Parathyroid adenoma (tissue), 2 donors: ENCODE measurements around the gene RNASET2.

Experiments
- H2AFZ ChIP-seq: fragments of 300-600 bp; sonication (generic); one replicate; pipeline ENCODE4 v1.7.0; 2017; ENCODE audit warnings: antibody characterized with exemption, mild to moderate bottlenecking
- H3K27ac ChIP-seq: fragments of 300-600 bp; sonication (generic); one replicate; pipeline ENCODE4 v1.7.0; 2017
- H3K27me3 ChIP-seq: fragments of 300-600 bp; sonication (generic); one replicate; pipeline ENCODE4 v1.7.0; 2017; ENCODE audit warnings: low read length; ENCODE audit not compliant: control insufficient read depth, insufficient read depth
- H3K36me3 ChIP-seq: fragments of 300-600 bp; sonication (generic); one replicate; pipeline ENCODE4 v1.7.0; 2017; ENCODE audit warnings: low read length; ENCODE audit not compliant: control insufficient read depth, insufficient read depth
- H3K4me1 ChIP-seq: fragments of 300-600 bp; sonication (generic); one replicate; pipeline ENCODE4 v1.7.0; 2017; ENCODE audit warnings: control low read depth
- H3K4me2 ChIP-seq: fragments of 300-600 bp; sonication (generic); one replicate; pipeline ENCODE4 v1.7.0; 2017; ENCODE audit warnings: low read length
- H3K4me3 ChIP-seq: fragments of 300-600 bp; sonication (generic); one replicate; pipeline ENCODE4 v1.7.0; 2017; ENCODE audit warnings: low read depth, low read length
- H3K79me2 ChIP-seq: fragments of 300-600 bp; sonication (generic); one replicate; pipeline ENCODE4 v1.7.0; 2017; ENCODE audit warnings: control low read depth
- H3K9ac ChIP-seq: fragments of 300-600 bp; sonication (generic); one replicate; pipeline ENCODE4 v1.7.0; 2017; ENCODE audit warnings: mild to moderate bottlenecking
- H3K9me3 ChIP-seq: fragments of 300-600 bp; sonication (generic); one replicate; pipeline ENCODE4 v1.7.0; 2017; ENCODE audit warnings: low read length; ENCODE audit not compliant: control insufficient read depth
- CTCF ChIP-seq: fragments of 300-600 bp; sonication (generic); IDR thresholded peaks from one replicate; pipeline ENCODE4 v1.7.0; 2017; ENCODE audit warnings: antibody characterized with exemption, mild to moderate bottlenecking
- donor health status: primary hyperparathyroidism.

Gene RNASET2

GRCh38 chr6:166907871-166908806 is 48.2 kb downstream of the RNASET2 start:
- no peaks in the 10 kb centered on the region for H3K9me3 ChIP-seq
- H3K4me2 ChIP-seq = no peak overlapping the region
- H3K27me3 ChIP-seq = no peaks in the 10 kb centered on the region
- H3K36me3 ChIP-seq = no peaks in the 10 kb centered on the region
- H3K9ac ChIP-seq = no peak overlapping the region
- TF ChIP-seq CTCF = no peak
- H3K4me1 ChIP-seq = peaks cover 9% of the 10 kb centered on the region
- H2AFZ ChIP-seq = peak overlapping the region; percentile 5
- H3K79me2 ChIP-seq = no peaks in the 10 kb centered on the region
- no peak overlapping the region for H3K4me3 ChIP-seq
- H3K27ac ChIP-seq = no peak overlapping the region

- Histone ChIP-seq H3K36me3 (no peaks in the 10 kb centered on the region), H3K4me2 (no peak overlapping the region), H3K9me3 (no peaks in the 10 kb centered on the region), H3K4me3 (no peak overlapping the region), H2AFZ (no peak overlapping the region), H3K9ac (no peak overlapping the region), H3K27ac (no peak overlapping the region), H3K27me3 (no peaks in the 10 kb centered on the region), H3K79me2 (no peaks in the 10 kb centered on the region), H3K4me1 (peaks cover 9% of the 10 kb centered on the region)
- no peak for TF ChIP-seq CTCF
These were observed 48.9 kb downstream of the RNASET2 start for GRCh38 chr6:166907373-166907841.

GRCh38 chr6:166906376-166907044 is 49.8 kb downstream of the RNASET2 start:
- Histone ChIP-seq H2AFZ (no peak overlapping the region), H3K4me2 (no peak overlapping the region), H3K4me3 (no peak overlapping the region), H3K4me1 (peaks cover 9% of the 10 kb centered on the region), H3K79me2 (no peaks in the 10 kb centered on the region), H3K27me3 (no peaks in the 10 kb centered on the region), H3K27ac (no peak overlapping the region), H3K9me3 (no peaks in the 10 kb centered on the region), H3K9ac (no peak overlapping the region), H3K36me3 (no peaks in the 10 kb centered on the region)
- TF ChIP-seq CTCF = no peak

GRCh38 chr6:166905505-166906134 is 50.7 kb downstream of the RNASET2 start:
- H3K36me3 ChIP-seq = no peaks in the 10 kb centered on the region
- no peak overlapping the region for H3K9ac ChIP-seq
- TF ChIP-seq CTCF = no peak
- H3K79me2 ChIP-seq = no peaks in the 10 kb centered on the region
- H3K9me3 ChIP-seq = no peaks in the 10 kb centered on the region
- H3K4me1 ChIP-seq = peaks cover 9% of the 10 kb centered on the region
- no peak overlapping the region for H3K4me2 ChIP-seq
- H3K27ac ChIP-seq = no peak overlapping the region
- no peak overlapping the region for H2AFZ ChIP-seq
- no peaks in the 10 kb centered on the region for H3K27me3 ChIP-seq
- no peak overlapping the region for H3K4me3 ChIP-seq
